Subcutaneous abdominal adipose tissue (tissue), 5 donors: ENCODE results near the gene SLC1A7.

Experiments used
- H3K27ac ChIP-seq: one replicate; pipeline ENCODE4 v1.7.0; 2013; ENCODE audit warnings: low read depth, mild to moderate bottlenecking, inconsistent platforms, low read length, moderate library complexity
- H3K27me3 ChIP-seq, 5 donors: one replicate each; pipeline ENCODE4 v1.7.0; 2013; ENCODE audit warnings: low read length in 5 of 5, inconsistent platforms in 1 of 5; ENCODE audit not compliant: control insufficient read depth in 5 of 5, insufficient read depth in 4 of 5
- H3K36me3 ChIP-seq, 5 donors: one replicate each; pipeline ENCODE4 v1.7.0; 2013; ENCODE audit warnings: low read length in 5 of 5; ENCODE audit not compliant: control insufficient read depth in 5 of 5, insufficient read depth in 5 of 5
- H3K4me1 ChIP-seq, 5 donors: one replicate each; pipeline ENCODE4 v1.7.0; 2013; ENCODE audit warnings: low read length in 5 of 5, mild to moderate bottlenecking in 3 of 5, moderate library complexity in 1 of 5; ENCODE audit not compliant: control insufficient read depth in 5 of 5, insufficient read depth in 5 of 5
- H3K4me3 ChIP-seq, 5 donors: one replicate each; pipeline ENCODE4 v1.7.0; 2013; ENCODE audit warnings: low read length in 5 of 5, low read depth in 1 of 5
- H3K9ac ChIP-seq, 5 donors: one replicate each; pipeline ENCODE4 v1.7.0; 2013; ENCODE audit warnings: low read length in 5 of 5, mild to moderate bottlenecking in 4 of 5, moderate library complexity in 3 of 5
- H3K9me3 ChIP-seq, 5 donors: one replicate each; pipeline ENCODE4 v1.7.0; 2013; ENCODE audit warnings: low read length in 5 of 5; ENCODE audit not compliant: control insufficient read depth in 5 of 5
- donor health status: healthy.
- donor health status: healthy.
- donor health status: healthy.
- donor health status: healthy.
- donor health status: healthy.

The SLC1A7 gene

DNA sequence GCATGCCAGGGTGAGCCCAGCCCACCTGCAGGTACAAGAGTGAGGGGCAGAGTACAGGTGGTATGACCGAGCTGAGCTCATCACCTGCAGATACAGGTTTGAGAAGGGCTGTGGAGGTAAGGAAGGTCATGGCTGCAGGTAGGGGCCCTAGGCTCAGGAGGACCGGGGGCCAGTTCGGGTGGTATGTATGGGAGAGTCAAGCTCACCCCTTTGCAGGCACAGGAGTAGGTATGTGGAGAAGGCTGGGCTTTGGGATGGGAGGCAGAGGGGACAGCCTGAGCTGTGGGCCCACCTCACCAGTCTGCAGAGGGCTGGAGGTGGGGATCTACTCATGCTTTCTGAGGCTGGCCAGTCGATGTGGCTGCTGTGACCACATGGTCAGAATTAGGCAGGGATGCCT lies 63.2 kb downstream of the SLC1A7 start:
- Histone ChIP-seq H3K27me3 (no peaks in the 10 kb centered on the region), H3K9ac (no peak overlapping the region), H3K27ac (no peak overlapping the region), H3K4me3 (no peak overlapping the region), H3K36me3 (peaks cover 0 to 40% (median 35%) of the 10 kb centered on the region in 5 donors), H3K9me3 (no peaks in the 10 kb centered on the region), H3K4me1 (peaks cover 0 to 6% (median 0%) of the 10 kb centered on the region in 5 donors)

DNA sequence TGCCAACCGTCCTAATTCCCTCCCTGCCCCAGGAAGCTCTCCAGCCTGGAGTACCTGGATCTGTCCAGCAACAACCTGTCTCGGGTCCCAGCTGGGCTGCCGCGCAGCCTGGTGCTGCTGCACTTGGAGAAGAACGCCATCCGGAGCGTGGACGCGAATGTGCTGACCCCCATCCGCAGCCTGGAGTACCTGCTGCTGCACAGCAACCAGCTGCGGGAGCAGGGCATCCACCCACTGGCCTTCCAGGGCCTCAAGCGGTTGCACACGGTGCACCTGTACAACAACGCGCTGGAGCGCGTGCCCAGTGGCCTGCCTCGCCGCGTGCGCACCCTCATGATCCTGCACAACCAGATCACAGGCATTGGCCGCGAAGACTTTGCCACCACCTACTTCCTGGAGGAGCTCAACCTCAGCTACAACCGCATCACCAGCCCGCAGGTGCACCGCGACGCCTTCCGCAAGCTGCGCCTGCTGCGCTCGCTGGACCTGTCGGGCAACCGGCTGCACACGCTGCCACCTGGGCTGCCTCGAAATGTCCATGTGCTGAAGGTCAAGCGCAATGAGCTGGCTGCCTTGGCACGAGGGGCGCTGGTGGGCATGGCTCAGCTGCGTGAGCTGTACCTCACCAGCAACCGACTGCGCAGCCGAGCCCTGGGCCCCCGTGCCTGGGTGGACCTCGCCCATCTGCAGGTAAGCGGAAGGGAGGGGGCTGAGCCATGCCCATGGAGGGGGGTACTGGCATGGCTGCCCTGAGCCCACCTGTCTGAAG lies 63.9 kb downstream of the SLC1A7 start:
- Histone ChIP-seq H3K27me3 (no peaks in the 10 kb centered on the region), H3K9ac (no peak overlapping the region), H3K9me3 (no peaks in the 10 kb centered on the region), H3K36me3 (peaks cover 0 to 39% (median 35%) of the 10 kb centered on the region in 5 donors), H3K27ac (no peak overlapping the region), H3K4me3 (no peak overlapping the region), H3K4me1 (peaks cover 0 to 12% (median 0%) of the 10 kb centered on the region in 5 donors)

DNA sequence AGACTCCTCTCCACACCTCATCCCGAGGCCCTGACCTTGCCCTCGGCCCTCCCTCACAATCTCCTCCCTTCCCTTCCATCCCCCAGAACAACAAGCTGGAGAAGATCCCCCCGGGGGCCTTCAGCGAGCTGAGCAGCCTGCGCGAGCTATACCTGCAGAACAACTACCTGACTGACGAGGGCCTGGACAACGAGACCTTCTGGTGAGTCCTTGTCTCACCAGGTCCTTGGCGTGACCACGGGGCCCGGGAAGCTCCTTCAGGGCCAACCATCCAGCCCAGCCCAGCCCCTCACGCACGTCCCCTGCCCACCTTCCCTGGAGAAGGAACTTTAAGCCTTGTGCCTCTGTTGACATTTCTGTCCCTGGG lies 64.9 kb downstream of the SLC1A7 start:
- H3K9ac ChIP-seq: no peak overlapping the region
- H3K4me3 ChIP-seq: no peak overlapping the region
- peaks cover 0 to 37% (median 26%) of the 10 kb centered on the region in 5 donors for H3K36me3 ChIP-seq
- H3K4me1 ChIP-seq: peaks cover 0 to 6% (median 0%) of the 10 kb centered on the region in 5 donors
- H3K9me3 ChIP-seq: no peaks in the 10 kb centered on the region
- H3K27ac ChIP-seq: no peak overlapping the region
- H3K27me3 ChIP-seq: no peaks in the 10 kb centered on the region

DNA sequence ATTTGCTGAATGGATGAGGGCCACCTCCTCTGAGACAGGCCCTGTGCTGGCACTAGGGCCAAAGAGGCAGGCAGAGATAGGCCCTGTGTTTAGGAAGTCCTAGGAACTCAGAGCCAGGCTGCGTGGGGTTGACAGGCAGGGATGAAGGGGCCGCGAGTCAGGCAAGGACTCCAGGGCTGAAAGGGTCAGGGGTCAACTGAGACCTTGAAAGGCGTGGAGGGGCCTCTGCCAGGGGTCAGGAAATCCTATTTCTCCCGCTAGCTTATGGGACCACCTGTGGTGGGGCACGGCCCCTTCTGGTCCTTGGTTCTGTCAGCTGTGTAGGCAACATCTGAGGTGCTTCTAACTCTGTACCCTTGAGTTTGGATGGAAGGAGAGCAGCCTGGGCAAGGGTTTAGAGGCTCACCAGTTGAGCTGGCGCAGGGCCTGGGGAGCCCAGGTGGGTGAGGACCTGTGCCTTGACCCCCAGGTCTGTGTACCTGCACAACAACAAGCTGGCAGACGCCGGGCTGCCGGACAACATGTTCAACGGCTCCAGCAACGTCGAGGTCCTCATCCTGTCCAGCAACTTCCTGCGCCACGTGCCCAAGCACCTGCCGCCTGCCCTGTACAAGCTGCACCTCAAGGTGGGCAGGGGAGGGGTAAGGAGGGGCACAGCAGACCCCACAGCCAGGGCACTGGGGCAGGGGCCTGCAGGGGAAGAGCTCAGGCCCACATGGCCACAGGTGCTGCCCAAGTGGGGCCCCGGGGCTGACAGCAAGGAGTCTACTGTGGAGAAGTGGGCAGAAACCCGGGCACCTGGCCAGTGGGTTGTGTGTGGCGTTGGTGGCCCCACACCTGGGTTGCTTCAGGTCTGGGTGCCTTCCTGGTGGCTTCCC lies 65.5 kb downstream of the SLC1A7 start:
- H3K9me3 ChIP-seq: no peaks in the 10 kb centered on the region
- no peaks in the 10 kb centered on the region for H3K27me3 ChIP-seq
- no peak overlapping the region for H3K27ac ChIP-seq
- no peak overlapping the region for H3K9ac ChIP-seq
- no peak overlapping the region for H3K4me3 ChIP-seq
- H3K36me3 ChIP-seq: peaks cover 0 to 30% (median 20%) of the 10 kb centered on the region in 5 donors
- H3K4me1 ChIP-seq: peaks cover 0 to 6% (median 0%) of the 10 kb centered on the region in 5 donors

DNA sequence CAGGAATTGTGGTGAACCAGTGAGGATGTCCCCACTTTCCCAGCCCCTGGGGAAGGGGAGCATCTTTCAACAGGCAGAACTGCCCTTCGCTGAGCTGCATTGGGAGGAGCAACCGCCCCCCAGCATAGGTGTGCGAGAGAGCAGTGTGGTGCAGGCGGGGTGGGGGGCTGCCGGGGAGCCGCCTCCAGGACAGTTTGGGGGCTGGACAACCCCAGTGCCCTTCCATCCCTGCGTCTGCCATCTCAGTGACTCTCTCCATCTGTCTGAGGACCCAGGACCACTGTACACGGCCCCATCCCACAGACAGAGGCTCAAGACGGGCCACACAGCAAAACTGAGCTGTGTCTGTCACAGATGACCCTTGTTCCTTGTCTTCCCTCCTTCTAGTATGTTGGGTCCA lies 66.3 kb downstream of the SLC1A7 start:
- no peaks in the 10 kb centered on the region for H3K27me3 ChIP-seq
- H3K4me1 ChIP-seq: peaks cover 0 to 6% (median 0%) of the 10 kb centered on the region in 5 donors
- no peak overlapping the region for H3K4me3 ChIP-seq
- H3K9me3 ChIP-seq: no peaks in the 10 kb centered on the region
- H3K36me3 ChIP-seq: peaks cover 0 to 22% (median 14%) of the 10 kb centered on the region in 5 donors
- H3K9ac ChIP-seq: no peak overlapping the region
- H3K27ac ChIP-seq: no peak overlapping the region

DNA sequence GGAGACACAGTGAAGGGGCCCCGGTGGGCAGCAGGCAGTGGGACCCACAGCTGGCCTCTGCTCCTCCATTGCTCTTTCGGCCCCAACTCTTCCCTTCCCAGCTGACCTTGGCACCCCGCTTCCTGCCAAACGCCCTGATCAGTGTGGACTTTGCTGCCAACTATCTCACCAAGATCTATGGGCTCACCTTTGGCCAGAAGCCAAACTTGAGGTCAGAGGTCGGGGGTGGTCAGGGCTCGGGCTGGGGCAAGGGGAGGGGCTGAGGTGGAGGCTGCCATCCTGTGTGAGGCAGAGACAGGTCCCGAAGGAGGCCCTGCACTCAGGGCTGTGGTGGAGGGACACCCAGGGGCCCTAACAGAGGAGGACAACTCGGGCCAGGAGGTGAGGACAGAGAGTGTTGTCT lies 66.7 kb downstream of the SLC1A7 start:
- Histone ChIP-seq H3K9ac (no peak overlapping the region), H3K9me3 (no peaks in the 10 kb centered on the region), H3K27ac (no peak overlapping the region), H3K27me3 (no peaks in the 10 kb centered on the region), H3K4me1 (peaks cover 0 to 6% (median 0%) of the 10 kb centered on the region in 5 donors), H3K4me3 (no peak overlapping the region), H3K36me3 (peaks cover 0 to 22% (median 10%) of the 10 kb centered on the region in 5 donors)

DNA sequence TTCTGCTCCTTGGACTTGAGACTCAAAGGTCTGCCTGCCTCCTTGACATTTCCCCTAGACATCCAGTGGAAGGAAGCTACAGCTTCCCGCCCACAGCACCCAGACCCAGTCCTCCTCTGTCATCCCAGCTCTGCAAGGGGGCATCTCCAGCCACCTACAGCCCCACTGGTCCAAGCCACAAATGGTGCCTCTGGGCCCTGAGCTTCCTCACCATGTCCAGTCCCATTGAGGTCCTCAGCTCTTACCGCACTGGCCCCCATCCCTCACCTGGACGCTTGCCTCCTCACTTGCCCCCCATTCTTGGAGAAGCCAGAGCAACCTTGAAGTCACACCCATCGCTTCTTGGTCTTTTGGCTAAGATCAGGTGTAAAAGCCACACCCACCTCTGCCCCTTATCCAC lies 67.2 kb downstream of the SLC1A7 start:
- Histone ChIP-seq H3K9ac (no peak overlapping the region), H3K27ac (no peak overlapping the region), H3K4me1 (peaks cover 0 to 6% (median 0%) of the 10 kb centered on the region in 5 donors), H3K9me3 (no peaks in the 10 kb centered on the region), H3K4me3 (no peak overlapping the region), H3K27me3 (no peaks in the 10 kb centered on the region), H3K36me3 (peaks cover 0 to 22% (median 11%) of the 10 kb centered on the region in 5 donors)

DNA sequence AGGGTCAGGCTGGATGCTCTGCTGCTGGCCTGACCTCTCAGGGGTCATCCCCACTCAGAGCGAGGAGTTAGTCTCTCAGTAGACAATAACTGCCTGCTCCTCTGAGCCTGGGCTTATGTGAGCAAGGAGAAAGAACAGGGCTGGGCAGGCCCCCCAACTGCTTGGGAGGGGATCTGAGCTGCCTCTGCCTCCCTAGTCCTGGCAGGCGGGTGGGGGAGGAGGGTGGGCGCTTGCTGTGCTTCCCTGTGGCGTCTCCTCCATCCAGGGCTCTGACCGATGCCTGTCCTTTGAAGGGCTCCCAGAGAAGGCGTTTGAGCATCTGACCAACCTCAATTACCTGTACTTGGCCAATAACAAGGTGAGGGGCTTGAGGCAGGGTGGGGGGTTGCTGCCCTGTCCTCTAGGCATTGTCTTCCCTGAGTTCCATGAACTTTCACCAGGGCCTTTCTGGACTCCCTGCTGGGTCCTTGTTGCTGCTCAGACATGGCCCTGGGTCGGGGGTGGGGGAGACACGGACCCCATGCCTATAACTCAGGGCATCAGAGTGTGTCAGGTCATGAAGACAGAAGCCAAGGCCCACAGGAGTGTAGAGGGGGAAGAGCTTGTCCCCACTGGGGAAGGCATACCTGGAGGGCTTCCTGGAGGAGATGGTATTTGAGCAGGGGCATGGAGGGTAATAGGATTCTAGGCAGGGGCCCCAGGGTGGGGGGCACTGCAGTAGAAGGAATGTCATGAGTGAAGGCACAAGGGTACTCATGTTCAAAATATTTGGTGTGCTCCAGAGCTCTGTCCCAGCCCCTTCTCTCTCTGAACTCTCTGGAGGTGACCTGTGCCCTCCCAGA lies 67.9 kb downstream of the SLC1A7 start:
- no peak overlapping the region for H3K9ac ChIP-seq
- peaks cover 0 to 6% (median 0%) of the 10 kb centered on the region in 5 donors for H3K4me1 ChIP-seq
- H3K4me3 ChIP-seq: no peak overlapping the region
- H3K36me3 ChIP-seq: peaks cover 0 to 25% (median 16%) of the 10 kb centered on the region in 5 donors
- no peaks in the 10 kb centered on the region for H3K27me3 ChIP-seq
- no peak overlapping the region for H3K27ac ChIP-seq
- no peaks in the 10 kb centered on the region for H3K9me3 ChIP-seq

DNA sequence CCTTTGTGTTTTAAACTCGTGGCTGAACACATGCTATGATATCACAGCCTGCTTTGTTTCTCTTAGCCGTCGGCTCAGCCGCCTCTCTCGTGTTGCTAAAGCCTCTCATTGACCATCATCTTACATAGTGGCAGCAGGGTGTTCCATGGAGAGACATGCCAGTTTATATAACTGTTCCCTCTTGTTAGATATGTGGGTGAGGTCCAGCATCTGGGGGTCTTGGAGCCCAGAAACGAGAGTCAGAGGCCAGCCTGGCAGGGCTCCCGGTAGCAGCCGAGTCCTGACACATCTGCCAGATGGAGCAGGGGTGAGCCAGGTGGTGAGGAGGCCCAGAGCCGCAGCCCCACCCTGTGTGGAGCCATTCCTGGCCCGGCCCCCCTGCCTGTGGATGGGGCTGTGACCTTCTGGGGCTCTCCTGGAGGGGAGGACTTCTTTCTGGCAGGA lies 68.5 kb downstream of the SLC1A7 start:
- Histone ChIP-seq H3K9me3 (no peaks in the 10 kb centered on the region), H3K27ac (no peak overlapping the region), H3K4me3 (no peak overlapping the region), H3K4me1 (peaks cover 0 to 6% (median 0%) of the 10 kb centered on the region in 5 donors), H3K36me3 (peaks cover 0 to 21% (median 13%) of the 10 kb centered on the region in 5 donors), H3K9ac (no peak overlapping the region), H3K27me3 (no peaks in the 10 kb centered on the region)
